GM12875 (cell line): Measurements from ENCODE around the gene CORO1C.
A peak's percentile ranks its signal among the peaks of the same experiment; 100 is the strongest.
"Not testable (repeated sequence)": the region's sequence is repeated elsewhere in the genome, so short reads cannot be mapped to it uniquely, and the experiment has no call there.

ENCODE experiments used
- H3K4me3 ChIP-seq: one replicate; pipeline ENCODE4 v1.5.1; 2011; ENCODE audit warnings: low read depth, low read length, control low read depth
- TF ChIP-seq, protein P1 (sequence below): IDR thresholded peaks from 2 replicates; pipeline ENCODE4 v1.5.1; 2011; ENCODE audit warnings: low read depth, mild to moderate bottlenecking, control low read depth, inconsistent platforms, low read length, moderate library complexity, borderline replicate concordance; ENCODE audit not compliant: insufficient read depth

The CORO1C gene

DNA sequence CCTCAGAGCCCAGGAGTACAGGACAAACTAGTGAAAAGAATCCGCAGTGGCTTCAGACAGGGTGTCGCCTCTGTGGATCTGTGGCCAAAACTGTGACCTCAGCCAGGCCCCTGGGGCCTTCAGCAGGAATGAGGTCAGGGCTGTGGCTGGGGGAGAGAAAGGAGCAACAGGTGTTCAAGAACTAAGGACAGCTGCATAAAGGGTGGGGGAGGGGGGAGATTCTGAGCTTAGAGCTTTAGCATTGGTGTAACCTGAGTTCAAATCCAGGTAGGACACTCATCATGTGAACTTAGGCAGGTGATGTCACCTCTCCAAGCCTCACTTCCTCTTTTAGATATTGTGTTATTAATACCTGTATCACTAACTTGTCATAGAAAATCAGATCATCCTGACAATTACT lies 40.9 kb upstream of the CORO1C start:
- TF ChIP-seq, protein P1, sequence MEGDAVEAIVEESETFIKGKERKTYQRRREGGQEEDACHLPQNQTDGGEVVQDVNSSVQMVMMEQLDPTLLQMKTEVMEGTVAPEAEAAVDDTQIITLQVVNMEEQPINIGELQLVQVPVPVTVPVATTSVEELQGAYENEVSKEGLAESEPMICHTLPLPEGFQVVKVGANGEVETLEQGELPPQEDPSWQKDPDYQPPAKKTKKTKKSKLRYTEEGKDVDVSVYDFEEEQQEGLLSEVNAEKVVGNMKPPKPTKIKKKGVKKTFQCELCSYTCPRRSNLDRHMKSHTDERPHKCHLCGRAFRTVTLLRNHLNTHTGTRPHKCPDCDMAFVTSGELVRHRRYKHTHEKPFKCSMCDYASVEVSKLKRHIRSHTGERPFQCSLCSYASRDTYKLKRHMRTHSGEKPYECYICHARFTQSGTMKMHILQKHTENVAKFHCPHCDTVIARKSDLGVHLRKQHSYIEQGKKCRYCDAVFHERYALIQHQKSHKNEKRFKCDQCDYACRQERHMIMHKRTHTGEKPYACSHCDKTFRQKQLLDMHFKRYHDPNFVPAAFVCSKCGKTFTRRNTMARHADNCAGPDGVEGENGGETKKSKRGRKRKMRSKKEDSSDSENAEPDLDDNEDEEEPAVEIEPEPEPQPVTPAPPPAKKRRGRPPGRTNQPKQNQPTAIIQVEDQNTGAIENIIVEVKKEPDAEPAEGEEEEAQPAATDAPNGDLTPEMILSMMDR, result no peak
- H3K4me3 ChIP-seq, result no peak overlapping the region

DNA sequence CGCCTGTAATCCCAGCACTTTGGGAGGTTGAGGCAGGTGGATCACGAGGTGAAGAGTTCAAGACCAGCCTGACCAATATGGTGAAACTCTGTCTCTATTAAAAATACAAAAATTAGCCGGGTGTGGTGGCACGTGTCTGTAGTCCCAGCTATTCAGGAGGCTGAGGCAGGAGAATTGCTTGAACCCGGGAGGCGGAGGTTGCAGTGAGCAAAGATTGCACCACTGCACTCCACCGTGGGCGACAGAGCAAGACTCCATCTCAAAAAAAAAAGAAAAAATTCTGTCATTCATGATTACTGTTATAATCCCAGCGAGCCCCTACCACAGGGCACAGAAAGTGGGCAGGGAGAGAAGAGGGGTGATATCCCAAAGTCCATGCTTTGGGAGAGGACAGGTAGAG lies 40.5 kb upstream of the CORO1C start:
- not testable (repeated sequence) for H3K4me3 ChIP-seq

DNA sequence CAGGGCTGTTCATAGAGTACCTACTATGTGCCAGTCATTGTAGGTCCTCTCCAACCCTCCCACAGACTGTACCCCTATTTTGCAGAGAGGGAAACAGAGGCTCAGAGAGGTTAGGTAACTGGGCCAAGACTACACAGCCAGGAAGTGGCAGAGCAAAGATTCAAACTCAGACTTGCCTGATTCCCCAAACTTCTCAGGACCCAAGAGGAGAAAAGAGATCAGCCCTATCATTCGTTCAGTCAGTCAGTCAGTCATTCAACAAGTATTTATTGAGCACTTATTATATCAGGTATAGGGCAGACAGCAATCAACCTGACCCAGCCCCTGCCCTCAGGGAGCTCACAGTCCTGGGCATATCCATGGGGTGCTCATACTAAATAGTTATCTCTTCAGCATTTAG lies 39.6 kb upstream of the CORO1C start:
- H3K4me3 ChIP-seq, result no peak overlapping the region
- TF ChIP-seq, protein P1, result no peak

DNA sequence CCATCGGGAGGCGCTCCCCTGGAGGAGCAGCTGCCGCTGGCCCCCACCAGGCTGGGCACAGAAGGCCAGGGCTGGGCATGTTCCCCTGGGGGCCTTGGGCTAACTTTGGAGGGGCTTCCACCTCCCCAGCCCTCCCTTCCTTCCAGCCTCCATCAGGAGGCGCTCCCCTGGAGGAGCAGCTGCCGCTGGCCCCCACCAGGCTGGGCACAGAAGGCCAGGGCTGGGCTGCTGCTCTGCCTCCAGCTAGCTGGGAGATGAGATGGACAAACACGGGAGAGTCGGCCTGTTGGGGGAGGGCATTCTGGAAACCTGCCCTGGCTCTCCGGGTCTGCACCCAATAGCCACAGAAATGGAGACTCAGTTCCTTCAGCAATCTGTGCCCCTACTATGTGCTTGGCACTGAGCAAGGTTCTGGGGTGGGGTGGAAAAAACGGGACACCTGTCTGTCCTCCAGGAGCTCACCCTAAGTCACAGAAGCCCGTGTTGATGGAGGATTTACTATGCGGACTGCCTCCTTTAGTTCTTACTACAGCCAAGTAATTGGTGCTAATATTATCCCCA lies 39.0 kb upstream of the CORO1C start:
- H3K4me3 ChIP-seq, result no peak overlapping the region
- TF ChIP-seq, protein P1, result no peak

DNA sequence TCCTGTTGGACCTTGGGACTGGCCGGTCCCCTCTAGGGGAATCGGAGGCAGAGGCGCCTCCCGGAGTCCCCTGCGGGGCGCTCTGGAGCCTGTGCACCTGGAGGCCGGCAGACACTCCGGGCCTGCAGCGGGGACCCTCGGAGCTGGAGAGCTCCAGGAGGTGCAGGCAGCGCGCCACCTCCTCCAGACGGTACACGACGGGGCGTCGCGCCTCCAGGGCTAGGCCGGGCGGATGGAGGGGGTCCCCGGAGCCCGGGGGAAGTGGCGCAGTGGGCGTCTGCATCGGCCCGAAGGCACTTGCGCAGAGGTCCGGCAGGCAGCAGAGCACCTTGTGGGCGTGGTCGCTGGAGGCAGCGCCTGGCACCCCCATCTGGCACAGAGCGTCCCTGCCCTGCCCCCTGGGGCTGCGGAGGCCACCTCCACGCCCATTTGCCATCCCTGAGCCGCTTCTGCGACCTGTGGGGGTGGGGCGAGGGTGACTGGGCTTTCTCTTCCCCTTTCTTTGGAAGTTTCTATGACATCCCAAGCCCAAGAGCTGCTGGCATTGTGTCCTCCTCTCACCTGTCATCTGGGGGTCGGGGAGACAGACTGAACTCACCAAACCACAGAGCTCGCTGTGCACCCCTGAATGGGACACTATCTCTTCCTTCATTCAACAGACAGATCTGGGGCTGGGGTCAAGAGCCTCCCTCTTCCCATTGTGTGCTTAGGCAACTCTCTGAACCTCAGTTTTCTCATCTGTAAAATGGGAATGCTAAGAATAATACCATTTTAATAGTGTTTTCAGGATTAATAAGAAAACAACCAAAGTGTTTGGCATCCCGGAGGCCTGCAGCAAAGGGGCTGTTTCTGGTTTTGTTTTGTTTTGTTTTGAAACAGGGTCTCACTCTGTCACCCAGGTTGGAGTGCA lies 37.5 kb upstream of the CORO1C start:
- peak overlapping the region; percentile 40 for H3K4me3 ChIP-seq
- TF ChIP-seq, protein P1, result 0 out of 2 replicates have a peak, but pooled peaks have one; percentile 11

DNA sequence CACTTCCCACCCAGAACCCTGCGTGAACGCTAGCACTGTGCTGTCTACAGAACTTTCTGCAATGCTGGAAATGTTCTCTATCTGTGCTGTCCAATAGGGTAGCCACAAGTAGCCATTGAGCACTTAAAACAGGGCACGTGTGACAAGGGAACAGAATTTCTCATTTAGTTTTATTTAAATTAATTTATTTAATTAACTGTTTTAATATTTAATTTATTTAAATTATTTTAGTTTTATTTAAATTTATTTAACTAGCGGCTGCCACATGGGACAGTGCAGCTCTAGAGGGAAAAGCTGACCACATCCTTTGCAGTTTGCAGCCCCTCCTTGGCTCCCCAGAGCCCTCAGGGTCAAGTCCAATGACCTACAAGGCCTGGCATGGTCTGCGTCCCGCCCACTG lies 35.0 kb upstream of the CORO1C start:
- no peak overlapping the region for H3K4me3 ChIP-seq
- TF ChIP-seq, protein P1, result no peak

DNA sequence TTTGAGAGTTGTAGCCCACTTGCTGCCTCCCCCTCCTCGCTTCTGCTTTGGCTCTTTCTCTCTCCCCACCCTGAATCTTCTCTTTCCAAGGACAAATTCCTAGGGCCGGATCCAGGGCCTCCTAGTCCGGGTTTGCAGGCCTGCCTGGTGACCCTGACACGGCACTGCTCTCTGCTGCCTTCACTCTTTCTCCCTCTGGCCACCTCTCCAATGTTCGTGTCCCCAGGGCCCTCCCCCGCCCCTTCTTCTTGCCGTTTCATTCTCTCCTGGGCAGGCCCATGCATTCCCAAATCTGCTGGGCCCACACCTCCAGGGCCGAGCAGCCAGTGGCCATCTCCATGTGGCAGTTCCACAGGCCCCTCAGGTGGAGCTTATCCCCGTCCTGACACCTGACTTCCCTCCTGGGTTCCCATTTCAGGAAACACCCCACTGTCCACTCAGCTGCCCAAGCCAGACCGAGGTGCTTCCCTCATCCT lies 34.0 kb upstream of the CORO1C start:
- H3K4me3 ChIP-seq, result no peak overlapping the region
- TF ChIP-seq, protein P1, result no peak
